ENCODE data around the gene OR6C74.

DNA sequence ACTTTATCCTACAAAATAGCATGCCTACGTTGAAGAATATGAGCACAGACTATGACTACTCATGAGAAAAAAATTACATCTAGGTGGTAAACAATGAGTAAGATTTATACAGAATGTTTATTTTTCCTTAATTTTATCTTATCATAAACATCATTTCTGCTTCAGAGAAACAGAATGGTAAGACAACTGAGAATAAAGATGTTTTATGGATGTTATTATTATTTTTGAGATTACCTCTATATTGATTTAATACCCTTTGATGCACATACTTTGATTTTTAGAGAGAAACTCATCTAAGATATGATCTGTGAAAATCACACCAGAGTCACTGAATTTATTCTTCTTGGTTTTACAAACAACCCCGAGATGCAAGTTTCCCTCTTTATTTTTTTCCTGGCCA, 23.7 kb upstream of the OR6C74 start, which contains the start of gene OR10A7:
- TF ChIP-seq CTCF (IDR thresholded peaks at IDR 0.05; ENCODE audit: insufficient read depth, low read length) (no peak), POLR2AphosphoS5 (IDR thresholded peaks at IDR 0.05; ENCODE audit: low read depth) (no peak), GABPA (IDR thresholded peaks at IDR 0.05; ENCODE audit: low read depth) (no peak)
- TF ChIP-seq, protein P1, sequence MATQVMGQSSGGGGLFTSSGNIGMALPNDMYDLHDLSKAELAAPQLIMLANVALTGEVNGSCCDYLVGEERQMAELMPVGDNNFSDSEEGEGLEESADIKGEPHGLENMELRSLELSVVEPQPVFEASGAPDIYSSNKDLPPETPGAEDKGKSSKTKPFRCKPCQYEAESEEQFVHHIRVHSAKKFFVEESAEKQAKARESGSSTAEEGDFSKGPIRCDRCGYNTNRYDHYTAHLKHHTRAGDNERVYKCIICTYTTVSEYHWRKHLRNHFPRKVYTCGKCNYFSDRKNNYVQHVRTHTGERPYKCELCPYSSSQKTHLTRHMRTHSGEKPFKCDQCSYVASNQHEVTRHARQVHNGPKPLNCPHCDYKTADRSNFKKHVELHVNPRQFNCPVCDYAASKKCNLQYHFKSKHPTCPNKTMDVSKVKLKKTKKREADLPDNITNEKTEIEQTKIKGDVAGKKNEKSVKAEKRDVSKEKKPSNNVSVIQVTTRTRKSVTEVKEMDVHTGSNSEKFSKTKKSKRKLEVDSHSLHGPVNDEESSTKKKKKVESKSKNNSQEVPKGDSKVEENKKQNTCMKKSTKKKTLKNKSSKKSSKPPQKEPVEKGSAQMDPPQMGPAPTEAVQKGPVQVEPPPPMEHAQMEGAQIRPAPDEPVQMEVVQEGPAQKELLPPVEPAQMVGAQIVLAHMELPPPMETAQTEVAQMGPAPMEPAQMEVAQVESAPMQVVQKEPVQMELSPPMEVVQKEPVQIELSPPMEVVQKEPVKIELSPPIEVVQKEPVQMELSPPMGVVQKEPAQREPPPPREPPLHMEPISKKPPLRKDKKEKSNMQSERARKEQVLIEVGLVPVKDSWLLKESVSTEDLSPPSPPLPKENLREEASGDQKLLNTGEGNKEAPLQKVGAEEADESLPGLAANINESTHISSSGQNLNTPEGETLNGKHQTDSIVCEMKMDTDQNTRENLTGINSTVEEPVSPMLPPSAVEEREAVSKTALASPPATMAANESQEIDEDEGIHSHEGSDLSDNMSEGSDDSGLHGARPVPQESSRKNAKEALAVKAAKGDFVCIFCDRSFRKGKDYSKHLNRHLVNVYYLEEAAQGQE (IDR thresholded peaks at IDR 0.05; ENCODE audit: insufficient replicate concordance, low read depth), result no peak

Measured in HL-60 (cell line).